T follicular helper cell (primary cell): ENCODE results near the gene TP53TG3.
"Not testable (repeated sequence)": the region's sequence is repeated elsewhere in the genome, so short reads cannot be mapped to it uniquely, and the experiment has no call there.

Source experiments
- DNase-seq: peaks from one replicate; pipeline ENCODE4 v3.0.0-alpha.2; 2020; ENCODE audit warnings: low read depth
- total RNA-seq, 2 experiments: gene quantifications; one replicate each; lab custom pipeline; 2026; lab: John Stamatoyannopoulos, UW

TP53TG3 gene, protein sequence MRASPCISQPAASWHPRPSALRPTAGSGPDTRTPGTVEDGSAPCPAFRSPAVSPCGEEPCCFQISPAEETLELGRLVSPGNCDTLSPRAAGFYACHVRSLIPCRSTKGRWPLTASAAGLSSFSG
- 0 reads per million in 2 experiments for total RNA-seq

DNA sequence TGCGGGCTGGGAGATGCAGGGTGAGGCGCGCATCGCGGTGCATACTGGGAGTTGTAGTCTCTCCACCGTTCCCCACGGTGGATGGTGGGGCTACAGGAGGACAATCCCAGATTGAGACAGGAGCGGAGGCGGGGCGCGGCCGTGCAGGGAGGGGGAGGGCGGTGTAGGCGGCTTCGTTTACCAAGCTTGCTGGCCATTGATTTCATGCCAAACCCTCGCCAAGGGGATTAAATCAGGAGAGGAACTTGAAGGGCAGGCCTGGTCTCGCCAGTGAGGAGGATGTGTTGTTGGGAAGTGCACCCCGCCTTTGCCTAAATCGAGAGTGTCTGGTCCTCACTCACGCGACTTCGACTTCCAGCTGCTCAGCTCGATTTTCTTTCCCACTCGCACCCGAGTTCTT is at the start of gene TP53TG3:
TP53TG3 (minus strand) TSS at position 101 of the 400 bp plus-strand sequence; CDS start at position 33, 68 bp downstream.
- DNase-seq = not testable (repeated sequence)

DNA sequence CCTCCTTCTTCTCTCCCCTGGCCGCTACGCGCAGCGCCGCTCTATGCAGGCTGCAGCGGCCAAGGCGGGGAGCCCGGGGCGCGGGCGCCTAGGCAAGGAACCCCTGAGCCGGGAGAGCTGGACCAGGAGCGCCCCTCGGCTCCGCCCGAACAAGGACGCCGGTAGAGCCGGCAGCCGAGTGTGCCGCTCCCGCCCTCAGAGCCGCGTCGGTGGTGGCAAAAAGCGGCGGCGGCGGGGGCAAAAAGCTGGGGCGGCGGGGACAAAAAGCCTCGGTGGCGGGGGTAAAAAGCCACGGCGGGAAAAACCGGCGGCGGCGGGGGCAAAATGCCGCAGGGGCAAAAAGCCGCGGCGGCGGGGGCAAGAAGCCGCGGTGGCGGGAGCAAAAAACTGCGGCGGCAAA is 25.1 kb downstream of the TP53TG3 start:
- DNase-seq = not testable (repeated sequence)

DNA sequence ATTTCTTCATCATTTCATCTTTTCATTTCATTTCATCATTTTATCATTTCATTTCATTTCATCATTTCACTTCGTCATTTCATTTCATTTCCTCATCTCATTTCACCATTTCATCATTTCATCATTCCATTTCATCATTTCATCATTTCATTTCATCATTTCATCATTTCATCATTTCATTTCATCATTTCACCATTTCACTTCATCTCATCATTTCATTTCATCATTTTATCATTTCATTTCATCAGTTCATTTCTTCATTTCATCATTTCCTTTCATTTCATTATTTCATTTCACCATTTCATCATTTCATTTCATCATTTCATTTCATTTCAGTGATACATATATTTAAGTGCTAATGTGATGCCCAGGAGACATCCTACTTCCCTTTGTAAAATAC is 28.4 kb downstream of the TP53TG3 start:
- DNase-seq = not testable (repeated sequence)

DNA sequence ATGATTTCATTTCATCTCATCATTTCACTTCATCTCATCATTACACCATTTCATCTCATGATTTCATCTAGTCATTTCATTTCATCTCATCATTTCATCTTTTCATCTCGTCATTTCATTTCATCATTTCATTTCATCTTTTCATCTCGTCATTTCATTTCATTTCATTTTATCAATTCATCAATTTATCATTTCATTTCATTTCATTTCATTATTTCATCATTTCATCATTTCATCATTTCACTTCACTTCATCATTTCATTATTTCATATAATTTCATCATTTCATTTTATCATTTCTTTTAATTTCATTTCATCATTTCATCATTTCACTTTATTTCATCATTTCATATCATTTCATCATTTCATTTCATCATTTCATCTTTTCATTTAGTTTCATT is 29.2 kb downstream of the TP53TG3 start:
- DNase-seq = not testable (repeated sequence)

DNA sequence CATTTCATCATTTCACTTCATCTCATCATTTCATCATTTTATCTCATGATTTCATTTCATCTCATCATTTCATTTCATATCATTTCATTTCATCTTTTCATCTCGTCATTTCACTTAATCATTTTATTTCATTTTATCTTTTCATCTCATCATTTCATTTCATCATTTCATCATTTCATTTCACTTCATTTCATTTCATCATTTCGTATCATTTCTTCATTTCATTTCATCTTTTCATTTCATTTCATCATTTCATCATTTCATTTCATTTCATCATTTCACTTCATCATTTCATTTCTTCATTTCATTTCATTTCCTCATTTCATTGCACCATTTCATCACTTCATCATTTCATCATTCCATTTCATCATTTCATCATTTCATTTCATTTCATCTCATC is 29.8 kb downstream of the TP53TG3 start:
- DNase-seq = not testable (repeated sequence)

DNA sequence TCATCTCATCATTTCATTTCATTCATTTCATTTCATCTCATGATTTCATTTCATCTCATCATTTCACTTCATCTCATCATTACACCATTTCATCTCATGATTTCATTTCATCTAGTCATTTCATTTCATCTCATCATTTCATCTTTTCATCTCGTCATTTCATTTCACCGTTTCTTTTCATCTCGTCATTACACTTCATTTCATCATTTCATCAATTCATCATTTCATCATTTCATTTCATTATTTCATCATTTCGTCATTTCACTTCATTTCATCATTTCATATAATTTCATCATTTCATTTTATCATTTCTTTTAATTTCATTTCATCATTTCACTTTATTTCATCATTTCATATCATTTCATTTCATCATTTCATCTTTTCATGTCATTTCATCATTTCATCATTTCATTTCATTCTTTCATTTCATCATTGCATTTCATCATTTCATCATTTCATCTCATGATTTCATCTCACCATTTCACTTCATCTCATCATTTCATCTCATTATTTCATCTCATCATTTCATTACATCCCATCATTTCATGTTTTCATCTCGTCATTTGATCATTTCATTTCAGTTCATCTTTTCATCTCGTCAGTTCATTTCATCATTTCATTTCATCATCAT is 30.6 kb downstream of the TP53TG3 start:
- DNase-seq = not testable (repeated sequence)

DNA sequence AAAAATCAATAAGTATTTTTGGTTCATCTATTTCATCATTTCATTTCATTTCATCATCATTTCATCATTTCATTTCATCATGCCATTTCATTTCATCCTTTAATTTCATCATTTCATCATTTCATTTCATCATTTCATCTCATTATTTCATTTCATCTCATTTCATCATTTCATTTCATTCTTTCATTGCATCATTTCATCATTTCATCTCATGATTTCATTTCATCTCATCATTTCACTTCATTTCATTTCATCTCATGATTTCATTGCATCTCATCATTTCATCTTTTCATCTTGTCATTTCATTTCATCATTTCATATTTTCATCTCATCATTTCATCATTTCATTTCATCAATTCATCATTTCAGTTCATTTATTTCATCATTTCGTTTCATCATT is 31.2 kb downstream of the TP53TG3 start:
- DNase-seq = not testable (repeated sequence)

DNA sequence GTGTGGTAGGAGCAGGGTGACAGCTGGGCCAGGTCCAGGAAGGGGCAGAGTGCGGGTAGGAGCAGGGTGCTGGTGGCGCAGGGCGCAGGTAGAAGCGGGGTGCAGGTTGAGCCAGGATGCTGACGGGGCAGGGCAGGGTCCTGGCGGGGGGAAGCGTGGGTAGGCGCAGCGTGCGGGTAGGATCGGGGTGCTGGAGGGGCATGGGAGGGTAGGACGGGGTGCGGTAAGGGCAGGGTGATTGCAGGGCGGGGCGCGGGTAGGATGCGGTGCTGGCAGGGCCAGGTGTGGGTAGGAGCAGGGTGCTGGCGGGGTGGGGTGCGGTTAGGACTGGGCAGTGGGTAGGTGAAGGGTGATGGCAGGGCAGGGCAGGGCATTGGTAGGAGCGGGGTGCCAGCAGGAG is 38.4 kb downstream of the TP53TG3 start:
- DNase-seq = not testable (repeated sequence)

DNA sequence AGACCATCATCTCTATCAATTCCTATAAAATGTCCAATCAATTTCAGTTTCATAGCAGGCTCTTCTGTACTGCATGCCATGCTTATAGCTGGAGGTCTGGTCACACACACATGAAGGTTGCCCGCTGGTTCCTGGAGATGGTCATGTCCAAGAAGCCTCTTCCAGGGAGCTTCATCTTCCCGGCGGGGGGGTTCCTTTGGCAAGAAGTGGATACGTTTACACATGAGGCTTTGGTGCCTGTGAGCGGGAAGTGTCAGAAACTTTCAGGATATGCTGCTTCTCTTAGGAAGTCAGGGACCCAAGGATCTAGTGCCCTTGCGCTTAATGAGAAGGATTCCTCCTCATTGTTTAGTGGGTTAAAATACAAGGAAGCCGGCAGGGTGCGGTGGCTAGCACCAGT is 43.9 kb downstream of the TP53TG3 start:
- DNase-seq = not testable (repeated sequence)
